NCI-H1105 treated with DMSO at 0.1 percent for 48 hours (cell line): ENCODE results near the gene SV2C.
"Not testable (repeated sequence)": the region's sequence is repeated elsewhere in the genome, so short reads cannot be mapped to it uniquely, and the experiment has no call there.

Experiments used
- DNase-seq: peaks from one replicate; lab custom pipeline; 2025; lab: John Stamatoyannopoulos, UW

Gene SV2C

GRCh38 chr5:76082772-76083554 lies at the start of gene SV2C:
SV2C (plus strand) TSS chr5:76083383; CDS start chr5:76131751, 48,368 bp downstream.
- DNase-seq, result peak; percentile 50

- DNase-seq, result peak; percentile 53
Observed at GRCh38 chr5:76037736-76038151, 45.4 kb upstream of the SV2C start.

- peak; percentile 21 for DNase-seq
Observed at GRCh38 chr5:76038212-76038611, 45.0 kb upstream of the SV2C start.

GRCh38 chr5:76040806-76041205 lies 42.4 kb upstream of the SV2C start:
- DNase-seq, result no peak

GRCh38 chr5:76041863-76042262 lies 41.3 kb upstream of the SV2C start:
- DNase-seq, result no peak

GRCh38 chr5:76046741-76047140 lies 36.4 kb upstream of the SV2C start:
- DNase-seq, result peak; percentile 12

GRCh38 chr5:76050134-76050533 lies 33.0 kb upstream of the SV2C start:
- no peak for DNase-seq

GRCh38 chr5:76062502-76063041 lies 20.6 kb upstream of the SV2C start:
- no peak for DNase-seq

GRCh38 chr5:76065258-76065657 lies 17.9 kb upstream of the SV2C start:
- DNase-seq, result no peak

GRCh38 chr5:76069061-76069735 lies 14.0 kb upstream of the SV2C start:
- DNase-seq, result no peak

- no peak for DNase-seq
Observed at GRCh38 chr5:76074487-76075065, 8.6 kb upstream of the SV2C start.

GRCh38 chr5:76081811-76082771 lies 1.1 kb upstream of the SV2C start:
- no peak for DNase-seq

GRCh38 chr5:76083555-76084495 lies 642 bp downstream of the SV2C start:
- DNase-seq, result peak; percentile 53

- DNase-seq, result peak; percentile 36
Observed at GRCh38 chr5:76084496-76085242, 1.5 kb downstream of the SV2C start.

GRCh38 chr5:76085243-76085579 lies 2.0 kb downstream of the SV2C start:
- no peak for DNase-seq

- no peak for DNase-seq
Observed at GRCh38 chr5:76086095-76086494, 2.9 kb downstream of the SV2C start.

- DNase-seq, result not testable (repeated sequence)
Observed at GRCh38 chr5:76089156-76089555, 6.0 kb downstream of the SV2C start.

GRCh38 chr5:76091351-76091750 lies 8.2 kb downstream of the SV2C start:
- no peak for DNase-seq

- DNase-seq, result no peak
Observed at GRCh38 chr5:76099286-76099702, 16.1 kb downstream of the SV2C start.

GRCh38 chr5:76099756-76100155 lies 16.6 kb downstream of the SV2C start:
- no peak for DNase-seq
